Chondrocyte (in vitro differentiated cells): ENCODE measurements around the gene NUP62. TPM values are rescaled to one million over a fixed set of nuclear protein-coding genes. Genes with fewer than 3 reads are reported as not detected.

Source experiments
- DNase-seq: peaks from one replicate; pipeline ENCODE4 v3.0.0; 2021; ENCODE audit warnings: mixed read lengths, low spot score
- H3K27ac Mint-ChIP-seq: one replicate; pipeline ENCODE4 v1.8.0; 2021; ENCODE audit warnings: mild to moderate bottlenecking, moderate library complexity, mixed read lengths; ENCODE audit not compliant: unreplicated experiment
- H3K27me3 Mint-ChIP-seq: 2 replicates; pipeline ENCODE4 v1.8.0; 2021; ENCODE audit warnings: low read depth, mixed read lengths
- H3K36me3 Mint-ChIP-seq: 2 replicates; pipeline ENCODE4 v1.8.0; 2021; ENCODE audit warnings: low read depth, mixed read lengths
- H3K4me1 Mint-ChIP-seq: 2 replicates; pipeline ENCODE4 v1.8.0; 2021; ENCODE audit warnings: low read depth, mild to moderate bottlenecking, mixed read lengths
- H3K4me3 Mint-ChIP-seq: one replicate; pipeline ENCODE4 v1.8.0; 2021; ENCODE audit warnings: mild to moderate bottlenecking, moderate library complexity, mixed read lengths; ENCODE audit not compliant: unreplicated experiment
- H3K9me3 Mint-ChIP-seq: 2 replicates; pipeline ENCODE4 v1.8.0; 2021; ENCODE audit warnings: low read depth, mixed read lengths
- total RNA-seq: library from RNA; stranded (reverse); gene quantifications from 3 replicates; pipeline ENCODE4 v1.2.1, GENCODE V29; 2021
- TF ChIP-seq, protein P1 (sequence below): fragments of 200-600 bp; sonication (generic); IDR thresholded peaks from 2 replicates; pipeline ENCODE4 v1.5.0; 2021; ENCODE audit warnings: antibody characterized with exemption, mild to moderate bottlenecking, moderate library complexity

NUP62 gene
- total RNA-seq, 1 donor from 2014 or later: 44.7 TPM

DNA sequence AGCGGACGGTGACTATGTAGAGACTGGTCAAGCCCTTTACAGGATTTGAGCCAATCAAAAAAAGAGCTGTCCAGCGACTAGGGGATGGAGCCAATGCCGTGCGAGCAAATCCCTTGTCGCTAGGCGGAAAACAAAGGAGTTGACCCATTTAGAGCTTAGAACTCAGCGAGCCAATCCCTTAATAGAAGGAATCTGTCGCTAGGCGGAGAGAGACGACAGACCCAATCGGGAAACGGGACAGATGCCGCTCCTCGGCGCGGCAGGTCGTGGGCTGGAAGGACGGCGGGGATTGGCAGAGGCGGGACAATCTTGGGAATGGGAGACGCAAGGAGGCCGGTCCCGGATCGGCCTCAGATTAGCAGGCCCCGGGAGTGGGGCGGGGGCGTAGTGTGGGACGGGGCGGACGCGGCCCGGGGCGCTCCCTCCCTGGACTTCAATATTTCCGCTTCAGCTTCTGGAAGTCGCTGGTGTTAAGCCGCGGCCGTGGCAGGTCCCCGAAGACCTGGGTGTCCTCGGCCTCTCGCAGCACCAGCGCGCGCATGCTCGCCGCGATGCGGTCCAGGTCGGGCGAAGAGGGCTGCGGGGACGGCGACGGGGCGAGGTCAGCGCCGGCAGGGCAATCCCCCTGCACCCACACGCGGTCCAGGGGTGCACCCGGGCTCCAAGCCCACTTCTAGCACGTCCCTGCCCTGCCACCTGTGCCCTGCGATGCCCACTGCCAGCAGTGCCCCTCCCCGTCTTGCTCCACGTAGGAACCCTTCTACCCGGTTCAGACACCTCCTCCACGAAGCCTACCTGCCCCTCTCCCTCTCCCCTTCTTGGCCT is 59.6 kb downstream of the NUP62 start:
- Mint-ChIP-seq H3K9me3 (no peaks in the 10 kb centered on the region), H3K36me3 (peaks cover 5% of the 10 kb centered on the region), H3K27ac (peak overlapping the region; percentile 95), H3K27me3 (no peaks in the 10 kb centered on the region), H3K4me3 (no peak overlapping the region), H3K4me1 (peaks cover 46% of the 10 kb centered on the region)
- DNase-seq: peak; percentile 97
- TF ChIP-seq, protein P1, sequence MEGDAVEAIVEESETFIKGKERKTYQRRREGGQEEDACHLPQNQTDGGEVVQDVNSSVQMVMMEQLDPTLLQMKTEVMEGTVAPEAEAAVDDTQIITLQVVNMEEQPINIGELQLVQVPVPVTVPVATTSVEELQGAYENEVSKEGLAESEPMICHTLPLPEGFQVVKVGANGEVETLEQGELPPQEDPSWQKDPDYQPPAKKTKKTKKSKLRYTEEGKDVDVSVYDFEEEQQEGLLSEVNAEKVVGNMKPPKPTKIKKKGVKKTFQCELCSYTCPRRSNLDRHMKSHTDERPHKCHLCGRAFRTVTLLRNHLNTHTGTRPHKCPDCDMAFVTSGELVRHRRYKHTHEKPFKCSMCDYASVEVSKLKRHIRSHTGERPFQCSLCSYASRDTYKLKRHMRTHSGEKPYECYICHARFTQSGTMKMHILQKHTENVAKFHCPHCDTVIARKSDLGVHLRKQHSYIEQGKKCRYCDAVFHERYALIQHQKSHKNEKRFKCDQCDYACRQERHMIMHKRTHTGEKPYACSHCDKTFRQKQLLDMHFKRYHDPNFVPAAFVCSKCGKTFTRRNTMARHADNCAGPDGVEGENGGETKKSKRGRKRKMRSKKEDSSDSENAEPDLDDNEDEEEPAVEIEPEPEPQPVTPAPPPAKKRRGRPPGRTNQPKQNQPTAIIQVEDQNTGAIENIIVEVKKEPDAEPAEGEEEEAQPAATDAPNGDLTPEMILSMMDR: peak; percentile 31

GRCh38 chr19:49869009-49869483 is 60.3 kb downstream of the NUP62 start:
- H3K9me3 Mint-ChIP-seq: no peaks in the 10 kb centered on the region
- no peak overlapping the region for H3K27ac Mint-ChIP-seq
- peaks cover 8% of the 10 kb centered on the region for H3K36me3 Mint-ChIP-seq
- H3K4me3 Mint-ChIP-seq: no peak overlapping the region
- H3K4me1 Mint-ChIP-seq: peaks cover 41% of the 10 kb centered on the region
- no peak for DNase-seq
- TF ChIP-seq, protein P1: no peak
- no peaks in the 10 kb centered on the region for H3K27me3 Mint-ChIP-seq

DNA sequence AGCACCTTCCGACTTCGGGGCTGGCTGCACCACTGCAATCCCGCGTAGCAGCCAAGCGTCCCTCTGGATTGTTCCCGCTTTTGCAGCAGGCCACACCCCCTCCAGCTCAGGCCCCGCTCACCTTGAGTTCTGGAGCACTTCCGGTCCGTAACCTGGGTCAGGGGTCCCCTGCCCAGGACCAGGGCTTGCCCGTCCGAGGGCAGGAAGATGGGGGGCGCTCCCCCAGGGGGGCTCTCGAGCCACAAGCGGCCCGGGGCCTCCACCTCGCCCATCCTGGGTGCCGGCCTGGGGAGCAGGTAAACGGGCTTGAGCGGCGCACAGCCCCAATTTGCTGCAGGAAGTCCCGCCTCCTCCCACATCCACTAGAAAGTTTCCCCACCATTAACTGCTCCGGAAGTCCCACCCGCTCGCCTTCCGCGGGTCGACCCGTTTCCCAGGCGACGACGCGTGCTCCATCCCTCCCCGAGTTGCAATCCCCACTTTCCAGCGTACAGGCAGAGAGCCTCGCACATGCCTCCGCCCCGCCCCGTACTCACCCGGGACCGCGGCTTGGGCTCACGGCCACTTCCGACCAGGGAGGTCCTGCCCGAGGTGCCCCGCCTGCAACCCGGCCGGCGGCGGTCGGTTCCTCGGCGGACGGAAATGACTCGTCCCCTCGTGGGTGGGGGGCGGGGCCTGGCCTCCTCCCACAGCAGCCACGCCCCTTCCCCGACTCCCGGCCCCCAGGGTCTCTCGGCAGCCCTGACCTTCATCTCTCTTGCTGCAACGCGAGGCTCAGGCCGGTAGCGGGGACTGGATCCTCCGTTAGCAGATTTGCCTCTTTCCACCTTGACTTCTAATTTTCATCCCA is 62.1 kb downstream of the NUP62 start, which contains the start of gene PNKP:
Gene PNKP (minus strand): TSS at position 644 of the 850 bp plus-strand sequence. CDS start 372 bp downstream, at position 272.
- Mint-ChIP-seq H3K27ac (peak within 1 kb of the TSS; percentile 89), H3K36me3 (peaks cover 14% of the 10 kb centered on the region), H3K4me3 (peak within 1 kb of the TSS; percentile 96), H3K9me3 (no peaks in the 10 kb centered on the region), H3K4me1 (peaks cover 40% of the 10 kb centered on the region), H3K27me3 (no peaks in the 10 kb centered on the region)
- TF ChIP-seq, protein P1: no peak
- DNase-seq: peak; percentile 96

DNA sequence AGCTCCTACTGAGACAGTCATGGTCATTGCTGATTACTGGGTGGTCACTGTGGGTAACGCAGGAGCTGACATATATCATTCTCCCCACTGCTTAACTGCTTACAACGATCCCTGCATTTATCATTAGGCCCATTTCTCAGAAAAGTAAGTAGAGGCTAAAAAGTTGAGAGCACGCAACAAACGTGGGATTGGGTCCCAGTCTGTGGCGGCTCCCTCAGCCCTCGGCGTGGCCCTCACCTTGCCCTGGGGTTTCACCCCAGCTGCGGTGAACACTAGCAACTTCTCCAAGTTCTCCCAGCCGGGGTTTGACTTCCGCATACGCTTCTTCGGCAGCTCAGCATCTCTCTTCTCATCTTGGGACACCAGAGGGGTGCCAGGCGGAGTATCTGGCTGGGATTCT is 64.4 kb downstream of the NUP62 start:
- no peak overlapping the region for H3K4me3 Mint-ChIP-seq
- TF ChIP-seq, protein P1: no peak
- H3K4me1 Mint-ChIP-seq: peaks cover 32% of the 10 kb centered on the region
- DNase-seq: no peak
- H3K36me3 Mint-ChIP-seq: peaks cover 14% of the 10 kb centered on the region
- no peaks in the 10 kb centered on the region for H3K9me3 Mint-ChIP-seq
- peak overlapping the region; percentile 54 for H3K27ac Mint-ChIP-seq
- no peaks in the 10 kb centered on the region for H3K27me3 Mint-ChIP-seq

DNA sequence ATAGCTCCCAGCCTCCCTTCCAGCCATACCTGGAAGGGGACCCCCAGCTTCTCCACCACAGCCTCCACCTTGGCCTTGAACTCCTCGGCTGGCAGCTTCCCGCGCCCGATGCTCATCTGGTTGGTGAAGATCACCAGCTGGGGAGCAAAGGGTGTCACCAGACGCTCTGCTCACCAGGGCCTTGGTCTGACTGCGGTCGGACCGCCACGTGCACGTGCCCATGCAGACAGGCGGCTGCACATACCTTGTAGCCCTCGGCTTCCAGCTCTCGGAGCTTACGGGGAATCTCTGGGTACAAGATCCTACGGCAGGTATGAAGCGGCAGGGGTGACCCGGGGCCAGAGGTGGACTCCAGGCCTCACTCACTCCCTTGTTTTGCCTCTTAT is 65.4 kb downstream of the NUP62 start:
- H3K27ac Mint-ChIP-seq: no peak overlapping the region
- no peaks in the 10 kb centered on the region for H3K9me3 Mint-ChIP-seq
- TF ChIP-seq, protein P1: no peak
- H3K4me3 Mint-ChIP-seq: no peak overlapping the region
- peaks cover 34% of the 10 kb centered on the region for H3K4me1 Mint-ChIP-seq
- H3K27me3 Mint-ChIP-seq: no peaks in the 10 kb centered on the region
- H3K36me3 Mint-ChIP-seq: peaks cover 15% of the 10 kb centered on the region
- no peak for DNase-seq
